ENCODE results near the gene IER5L.
A peak's percentile ranks its signal among the peaks of the same experiment; 100 is the strongest.

DNA sequence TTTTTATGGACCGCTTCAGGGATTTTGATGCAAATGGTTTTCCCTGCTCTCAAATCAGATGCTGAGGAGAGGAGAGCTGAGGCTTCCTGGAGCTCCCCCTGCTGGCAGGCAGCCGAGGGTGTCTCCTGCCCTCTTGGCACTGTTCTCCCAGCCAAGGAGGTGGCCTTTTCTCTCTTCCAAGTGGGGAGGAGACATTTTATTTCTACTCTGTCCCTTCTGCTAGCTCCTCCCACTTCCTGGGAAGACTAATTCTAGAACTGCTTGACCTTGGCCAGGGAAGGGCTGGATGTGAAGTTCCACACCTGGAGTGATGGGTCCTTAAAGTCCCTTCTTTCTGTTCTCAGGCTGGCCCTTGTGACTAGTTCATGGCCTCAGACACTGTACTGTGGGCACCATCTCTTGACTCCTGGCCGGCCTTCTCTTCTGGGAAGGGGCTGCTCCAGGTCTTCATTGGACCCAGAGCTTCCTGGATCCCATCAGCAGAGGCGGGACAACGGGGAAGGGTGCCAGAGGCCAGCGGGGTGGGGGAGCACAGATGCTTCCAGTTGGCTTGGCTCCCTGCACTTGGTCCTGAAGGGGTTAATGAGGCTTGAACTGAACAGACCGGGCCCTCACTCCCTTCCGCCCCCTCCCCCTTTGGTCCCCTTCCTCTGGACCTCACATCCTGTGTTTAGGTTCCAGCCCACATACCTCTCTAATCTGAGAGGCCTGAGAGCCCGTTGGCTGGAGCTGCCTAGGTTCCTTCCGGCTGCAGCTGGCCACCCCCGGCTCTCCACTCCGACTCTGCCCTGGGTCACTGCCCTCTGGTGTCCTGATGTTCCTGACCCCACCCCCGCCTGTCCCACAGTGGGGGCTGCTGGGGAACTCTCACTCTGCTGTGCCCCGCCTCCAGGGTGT, 34.8 kb downstream of the IER5L start:
- TF ChIP-seq, protein P1, sequence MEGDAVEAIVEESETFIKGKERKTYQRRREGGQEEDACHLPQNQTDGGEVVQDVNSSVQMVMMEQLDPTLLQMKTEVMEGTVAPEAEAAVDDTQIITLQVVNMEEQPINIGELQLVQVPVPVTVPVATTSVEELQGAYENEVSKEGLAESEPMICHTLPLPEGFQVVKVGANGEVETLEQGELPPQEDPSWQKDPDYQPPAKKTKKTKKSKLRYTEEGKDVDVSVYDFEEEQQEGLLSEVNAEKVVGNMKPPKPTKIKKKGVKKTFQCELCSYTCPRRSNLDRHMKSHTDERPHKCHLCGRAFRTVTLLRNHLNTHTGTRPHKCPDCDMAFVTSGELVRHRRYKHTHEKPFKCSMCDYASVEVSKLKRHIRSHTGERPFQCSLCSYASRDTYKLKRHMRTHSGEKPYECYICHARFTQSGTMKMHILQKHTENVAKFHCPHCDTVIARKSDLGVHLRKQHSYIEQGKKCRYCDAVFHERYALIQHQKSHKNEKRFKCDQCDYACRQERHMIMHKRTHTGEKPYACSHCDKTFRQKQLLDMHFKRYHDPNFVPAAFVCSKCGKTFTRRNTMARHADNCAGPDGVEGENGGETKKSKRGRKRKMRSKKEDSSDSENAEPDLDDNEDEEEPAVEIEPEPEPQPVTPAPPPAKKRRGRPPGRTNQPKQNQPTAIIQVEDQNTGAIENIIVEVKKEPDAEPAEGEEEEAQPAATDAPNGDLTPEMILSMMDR (IDR thresholded peaks at IDR 0.05) = peak in 3 of 4 experiments; percentile 62 to 81 (median 66)
- TF ChIP-seq POLR2A (IDR thresholded peaks at IDR 0.05) = no peak
- peak; percentile 40 to 74 (median 62) for TF ChIP-seq POLR2AphosphoS5 (IDR thresholded peaks at IDR 0.05)

Measured in sigmoid colon (tissue), 4 donors.